ENCODE results near the gene MAPK14.

DNA sequence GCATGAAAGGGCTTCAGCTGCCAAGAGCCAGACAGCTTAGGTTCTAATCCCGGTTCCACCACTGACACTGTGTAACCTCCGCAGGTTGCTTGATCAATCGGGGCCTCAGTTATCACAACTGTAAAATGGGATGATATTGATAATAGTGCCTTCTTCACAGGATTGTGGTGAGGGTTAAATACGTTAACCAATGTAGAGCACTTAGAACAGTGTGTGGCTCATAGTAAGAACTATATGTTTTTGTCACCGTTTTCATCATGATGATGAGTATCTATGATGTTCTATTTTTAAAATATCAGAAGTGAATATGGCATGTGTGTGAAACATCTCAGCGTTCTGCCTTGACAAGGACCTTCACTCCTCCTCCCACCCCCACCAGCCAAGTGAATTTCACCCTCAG lies 92.4 kb downstream of the MAPK14 start:
- TF ChIP-seq, protein P1, sequence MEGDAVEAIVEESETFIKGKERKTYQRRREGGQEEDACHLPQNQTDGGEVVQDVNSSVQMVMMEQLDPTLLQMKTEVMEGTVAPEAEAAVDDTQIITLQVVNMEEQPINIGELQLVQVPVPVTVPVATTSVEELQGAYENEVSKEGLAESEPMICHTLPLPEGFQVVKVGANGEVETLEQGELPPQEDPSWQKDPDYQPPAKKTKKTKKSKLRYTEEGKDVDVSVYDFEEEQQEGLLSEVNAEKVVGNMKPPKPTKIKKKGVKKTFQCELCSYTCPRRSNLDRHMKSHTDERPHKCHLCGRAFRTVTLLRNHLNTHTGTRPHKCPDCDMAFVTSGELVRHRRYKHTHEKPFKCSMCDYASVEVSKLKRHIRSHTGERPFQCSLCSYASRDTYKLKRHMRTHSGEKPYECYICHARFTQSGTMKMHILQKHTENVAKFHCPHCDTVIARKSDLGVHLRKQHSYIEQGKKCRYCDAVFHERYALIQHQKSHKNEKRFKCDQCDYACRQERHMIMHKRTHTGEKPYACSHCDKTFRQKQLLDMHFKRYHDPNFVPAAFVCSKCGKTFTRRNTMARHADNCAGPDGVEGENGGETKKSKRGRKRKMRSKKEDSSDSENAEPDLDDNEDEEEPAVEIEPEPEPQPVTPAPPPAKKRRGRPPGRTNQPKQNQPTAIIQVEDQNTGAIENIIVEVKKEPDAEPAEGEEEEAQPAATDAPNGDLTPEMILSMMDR (IDR thresholded peaks at IDR 0.05): no peak
- TF ChIP-seq POLR2A (IDR thresholded peaks at IDR 0.05): no peak
